Lower leg skin (tissue), 4 donors: ENCODE data around the gene RPL22. TPM values are rescaled to one million over a fixed set of nuclear protein-coding genes. Genes with fewer than 3 reads are reported as not detected.
A peak's percentile ranks its signal among the peaks of the same experiment; 100 is the strongest.

ENCODE experiments used
- DNase-seq, 2 donors: peaks; one replicate each; pipeline ENCODE4 v3.0.0-alpha.2; 2019; ENCODE audit warnings: low spot score in 2 of 2
- H3K4me3 ChIP-seq: fragments of 200-600 bp; sonication (generic); 2 replicates; pipeline ENCODE4 v1.5.1; 2017; ENCODE audit warnings: mild to moderate bottlenecking, low read depth; ENCODE audit not compliant: poor library complexity, severe bottlenecking
- POLR2A ChIP-seq, 2 donors: fragments of 450-650 bp; IDR thresholded peaks; one replicate each; pipeline ENCODE4 v1.6.1; 2016 to 2017; ENCODE audit warnings: antibody characterized with exemption in 2 of 2, mild to moderate bottlenecking in 1 of 2, moderate library complexity in 1 of 2
- WGBS, 2 donors: methylation state at CpG; one replicate each; pipeline ENCODE4 v1.1.5; 2018; 5-methylcytosine and 5-hydroxymethylcytosine counted together
- intact Hi-C: fragments of 100-400 bp; cut with DNase I; formaldehyde crosslinking; loops from one replicate; pipeline ENCODE4 v1.15.0; 2023; ENCODE audit warnings: low total_unique reads
- total RNA-seq, 4 donors: library from RNA; depleted of rRNA; stranded (reverse); fragments of >200 nt; gene quantifications; one replicate each; pipeline ENCODE4 v1.1.0, GENCODE V29; 2016
- TF ChIP-seq, protein P1 (sequence below), 3 donors: fragments of 450-650 bp; IDR thresholded peaks; one replicate each; pipeline ENCODE4 v1.5.1; 2016; ENCODE audit warnings: antibody characterized with exemption in 3 of 3, mild to moderate bottlenecking in 3 of 3, moderate library complexity in 2 of 3

Gene RPL22
- total RNA-seq, 4 donors from 2014 or later, result 122 to 216 (median 179) TPM

DNA sequence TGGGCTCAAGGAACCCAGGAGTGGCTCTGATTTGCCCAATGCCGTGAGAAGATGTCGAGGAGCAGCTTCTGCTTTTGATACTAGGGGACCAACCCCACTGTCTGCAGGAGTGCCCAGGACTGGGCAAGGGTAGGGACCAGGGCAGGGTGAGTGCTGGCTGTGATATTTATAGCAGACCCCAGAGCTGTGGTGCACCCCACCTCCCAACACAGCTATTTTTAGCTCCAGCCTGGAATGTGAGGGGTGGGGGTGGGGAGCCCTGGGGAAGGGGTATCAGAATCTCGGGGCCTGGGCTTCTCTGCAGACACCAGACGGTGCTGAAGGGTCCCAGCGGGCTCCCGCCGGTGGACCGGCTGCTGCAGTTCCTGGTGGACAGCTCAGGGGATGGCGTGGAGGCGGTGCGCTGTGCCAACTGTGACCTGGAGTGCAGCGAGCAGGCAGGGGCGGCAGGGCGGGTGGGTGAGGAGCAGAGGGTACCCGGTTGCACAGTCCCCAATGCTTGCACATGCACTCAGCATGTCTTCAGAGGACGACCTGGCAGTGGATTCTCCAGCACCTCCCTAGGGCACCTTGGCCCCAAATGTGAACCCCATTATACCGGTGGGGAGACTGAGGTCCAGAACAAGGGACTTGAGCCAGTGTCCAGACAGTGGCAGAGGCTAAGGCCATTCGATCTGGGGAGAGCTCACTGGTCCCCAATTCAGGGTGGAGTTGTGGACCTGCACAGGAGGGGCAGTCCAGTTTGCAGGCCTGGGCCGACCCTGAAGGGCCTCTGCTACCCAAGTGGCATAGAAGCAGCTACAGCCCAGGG, 7.9 kb upstream of the RPL22 start:
- no peak overlapping the region for H3K4me3 ChIP-seq

DNA sequence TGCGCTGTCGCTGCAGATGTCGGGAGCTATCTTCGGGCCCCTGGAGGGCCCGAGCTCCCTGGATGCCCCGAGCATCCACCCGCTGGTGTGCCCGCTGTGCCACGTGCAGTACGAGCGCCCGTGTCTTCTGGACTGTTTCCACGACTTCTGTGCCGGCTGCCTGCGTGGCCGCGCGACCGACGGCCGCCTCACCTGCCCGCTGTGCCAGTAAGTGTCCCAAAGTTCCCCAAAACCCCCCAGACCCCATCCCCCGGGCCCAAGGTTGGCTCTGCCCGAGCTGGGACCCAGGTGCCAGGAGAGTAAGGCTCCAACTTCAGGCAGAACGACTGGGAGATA, 7.1 kb upstream of the RPL22 start:
- H3K4me3 ChIP-seq, result peak overlapping the region; percentile 24
- TF ChIP-seq POLR2A (IDR thresholded peaks at IDR 0.05), result no peak
- TF ChIP-seq, protein P1, sequence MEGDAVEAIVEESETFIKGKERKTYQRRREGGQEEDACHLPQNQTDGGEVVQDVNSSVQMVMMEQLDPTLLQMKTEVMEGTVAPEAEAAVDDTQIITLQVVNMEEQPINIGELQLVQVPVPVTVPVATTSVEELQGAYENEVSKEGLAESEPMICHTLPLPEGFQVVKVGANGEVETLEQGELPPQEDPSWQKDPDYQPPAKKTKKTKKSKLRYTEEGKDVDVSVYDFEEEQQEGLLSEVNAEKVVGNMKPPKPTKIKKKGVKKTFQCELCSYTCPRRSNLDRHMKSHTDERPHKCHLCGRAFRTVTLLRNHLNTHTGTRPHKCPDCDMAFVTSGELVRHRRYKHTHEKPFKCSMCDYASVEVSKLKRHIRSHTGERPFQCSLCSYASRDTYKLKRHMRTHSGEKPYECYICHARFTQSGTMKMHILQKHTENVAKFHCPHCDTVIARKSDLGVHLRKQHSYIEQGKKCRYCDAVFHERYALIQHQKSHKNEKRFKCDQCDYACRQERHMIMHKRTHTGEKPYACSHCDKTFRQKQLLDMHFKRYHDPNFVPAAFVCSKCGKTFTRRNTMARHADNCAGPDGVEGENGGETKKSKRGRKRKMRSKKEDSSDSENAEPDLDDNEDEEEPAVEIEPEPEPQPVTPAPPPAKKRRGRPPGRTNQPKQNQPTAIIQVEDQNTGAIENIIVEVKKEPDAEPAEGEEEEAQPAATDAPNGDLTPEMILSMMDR (IDR thresholded peaks at IDR 0.05), result no peak
- WGBS, 2 donors, result 30 to 35% methylated on average over 2 to 5 of the region's 25 CpGs
- intact Hi-C loops, result no loop called here
- no peak for DNase-seq

More for the DNA sequence above, 7.9 kb upstream of the RPL22 start:
- TF ChIP-seq, protein P1 (IDR thresholded peaks at IDR 0.05), result no peak
- intact Hi-C loops, result no loop called here
- 81 to 84% methylated on average over 10 to 12 of the region's 19 CpGs for WGBS, 2 donors
- DNase-seq, result no peak

DNA sequence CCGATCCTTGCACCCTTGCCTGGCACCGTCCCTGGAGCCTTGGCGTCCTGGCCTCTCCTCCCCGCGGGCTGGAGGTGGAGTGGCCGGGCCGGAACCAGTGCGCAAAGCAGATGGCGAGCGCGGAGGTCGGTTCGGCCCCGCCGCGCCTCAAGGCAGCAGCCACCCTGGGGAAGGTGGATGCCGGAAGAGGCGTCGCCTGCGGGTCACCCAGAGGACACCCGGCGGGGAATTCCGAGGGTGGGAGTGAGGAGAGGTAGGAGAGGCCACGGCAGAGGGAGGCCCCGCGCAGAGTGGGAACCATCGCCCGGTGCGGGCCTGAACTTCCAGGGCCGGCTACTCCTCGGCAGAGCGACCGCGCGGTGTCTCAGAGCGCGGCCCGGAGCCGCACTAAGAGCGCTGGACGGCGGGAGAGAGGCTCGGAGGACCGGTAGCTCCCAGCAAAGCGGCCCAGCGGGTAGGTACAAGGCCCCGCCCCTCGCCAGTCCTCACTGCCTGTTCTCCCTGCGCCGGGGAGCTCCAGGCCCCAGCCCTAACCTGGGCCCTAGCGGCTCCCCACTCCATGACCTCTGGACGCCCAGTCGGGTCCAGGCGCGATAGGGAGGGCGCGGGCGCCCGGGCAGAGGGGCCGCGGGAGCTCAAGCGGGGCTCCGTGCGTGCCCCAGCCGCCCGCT, 6.6 kb upstream of the RPL22 start, which contains the start of gene RNF207:
TSS of gene RNF207 (plus strand) at position 271 of the 671 bp plus-strand sequence. CDS start 417 bp downstream, outside the sequence.
- intact Hi-C loops, result no loop called here
- TF ChIP-seq, protein P1 (IDR thresholded peaks at IDR 0.05), result no peak
- no peak for TF ChIP-seq POLR2A (IDR thresholded peaks at IDR 0.05)
- 4 to 7% methylated on average over 43 to 52 of the region's 66 CpGs for WGBS, 2 donors
- no peak for DNase-seq
- peak within 1 kb of the TSS; percentile 24 for H3K4me3 ChIP-seq

DNA sequence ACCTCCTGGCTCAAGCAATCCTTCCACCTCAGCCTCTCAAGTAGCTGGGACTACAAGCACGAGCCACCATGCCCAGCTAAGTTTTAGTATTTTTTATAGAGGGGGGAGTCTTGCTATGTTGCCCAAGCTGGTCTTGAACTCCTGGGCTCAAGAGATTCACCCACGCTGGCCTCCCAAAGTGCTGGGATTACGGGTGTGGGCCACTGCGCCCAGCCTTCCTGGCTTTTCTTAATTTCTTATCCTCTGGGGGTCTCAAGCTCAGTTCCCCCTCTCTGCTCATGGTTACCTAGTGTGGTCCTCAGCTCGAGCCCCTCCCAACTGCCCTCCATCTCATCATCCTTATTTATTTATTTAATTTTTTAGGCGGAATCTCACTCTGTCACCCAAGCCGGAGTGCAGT, 2.9 kb upstream of the RPL22 start:
- no peak for TF ChIP-seq POLR2A (IDR thresholded peaks at IDR 0.05)
- TF ChIP-seq, protein P1 (IDR thresholded peaks at IDR 0.05), result no peak
- 86 to 88% methylated on average over 7 of the region's 7 CpGs for WGBS, 2 donors
- intact Hi-C loops, result no loop called here
- DNase-seq, result no peak
- H3K4me3 ChIP-seq, result no peak overlapping the region

DNA sequence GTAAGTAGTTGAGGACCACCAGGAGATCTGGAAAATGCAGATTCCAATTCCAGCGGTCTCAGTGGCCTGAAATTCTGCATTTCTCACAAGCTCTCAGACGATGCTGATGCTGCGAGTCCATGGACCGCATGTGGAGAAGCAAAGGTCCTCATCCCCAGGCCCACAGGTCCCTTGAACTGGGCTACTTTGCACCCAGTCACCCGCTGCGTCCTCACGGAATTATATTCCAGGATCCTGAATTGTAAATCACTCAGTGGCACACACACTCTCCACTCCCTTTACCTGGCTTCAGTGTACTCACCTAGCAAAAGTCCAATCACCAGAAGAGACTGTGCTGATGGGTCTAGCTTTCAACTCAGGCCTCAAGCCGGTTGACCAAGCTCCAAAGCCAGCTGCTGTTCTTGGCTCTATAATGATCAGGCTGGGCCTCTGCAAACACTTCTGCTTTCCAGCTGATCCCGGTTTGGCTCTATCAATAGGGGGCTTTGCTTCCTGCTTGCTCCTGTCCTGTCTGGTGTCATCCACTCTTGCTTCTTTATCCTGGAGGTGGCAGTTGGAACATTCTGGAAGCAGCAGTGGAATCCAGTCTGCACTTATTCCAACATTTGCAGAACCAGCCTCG, 904 bp upstream of the RPL22 start:
- 72 to 74% methylated on average over 10 of the region's 10 CpGs for WGBS, 2 donors
- TF ChIP-seq POLR2A (IDR thresholded peaks at IDR 0.05), result no peak
- TF ChIP-seq, protein P1 (IDR thresholded peaks at IDR 0.05), result no peak
- no peak overlapping the region for H3K4me3 ChIP-seq
- no peak for DNase-seq
- intact Hi-C loops, result no loop called here
